GM12891 (cell line): Measurements from ENCODE around the gene RIN3.

Experiments
- PAX5 ChIP-seq: IDR thresholded peaks from 2 replicates; pipeline ENCODE4 v1.6.1; 2011; ENCODE audit warnings: low read length, moderate library complexity, mild to moderate bottlenecking; ENCODE audit not compliant: insufficient read depth, severe bottlenecking
- POLR2A ChIP-seq: IDR thresholded peaks from 2 replicates; pipeline ENCODE4 v1.6.1; 2011; ENCODE audit warnings: low read depth, low read length, control low read depth
- POLR2AphosphoS5 ChIP-seq: IDR thresholded peaks from 2 replicates; pipeline ENCODE4 v1.6.1; 2011; ENCODE audit warnings: low read depth, low read length, control low read depth
- POU2F2 ChIP-seq: IDR thresholded peaks from 2 replicates; pipeline ENCODE4 v1.6.1; 2011; ENCODE audit warnings: low read depth, mild to moderate bottlenecking, control low read depth, low read length, moderate library complexity
- SPI1 ChIP-seq: IDR thresholded peaks from 2 replicates; pipeline ENCODE4 v1.6.1; 2011; ENCODE audit warnings: low read depth, low read length, control low read depth
- TAF1 ChIP-seq: IDR thresholded peaks from 2 replicates; pipeline ENCODE4 v1.6.1; 2011; ENCODE audit warnings: low read depth, low read length, control low read depth

- TF ChIP-seq POLR2A (no peak), TAF1 (no peak), POLR2AphosphoS5 (no peak), SPI1 (no peak), POU2F2 (no peak), PAX5 (no peak)
These were observed 124.7 kb downstream of the RIN3 start for GRCh38 chr14:92638266-92638665.
